CD4-positive, alpha-beta T cell (primary cell): Measurements from ENCODE around the gene SH2B3. TPM values are rescaled to one million over a fixed set of nuclear protein-coding genes. Genes with fewer than 3 reads are reported as not detected.

ENCODE experiments used
- ATAC-seq: fragments of 200-7000 bp; cut with Tn5 transposase; one replicate; pipeline ENCODE4 v1.10.0; 2022; ENCODE audit warnings: mild to moderate bottlenecking; ENCODE audit not compliant: poor library complexity
- CTCF ChIA-PET: fragments of 350-600 bp; sonication (Branson Sonifier 250); formaldehyde crosslinking; loops from one replicate; lab custom pipeline; 2021; ENCODE audit warnings: antibody characterized with exemption, inconsistent platforms; lab: Charles Lee
- POLR2A ChIA-PET: fragments of 350-600 bp; sonication (Branson Sonifier 250); formaldehyde crosslinking; loops from one replicate; lab custom pipeline; 2021; ENCODE audit warnings: antibody characterized with exemption, inconsistent platforms; lab: Charles Lee
- DNase-seq, 14 experiments: peaks; one replicate each; pipeline ENCODE4 v3.0.0-alpha.2; 2013 to 2020; ENCODE audit warnings: mixed read lengths in 2 of 14
- H3K27ac ChIP-seq, 2 donors: one replicate each; pipeline versions ENCODE4 v1.5.1 to v1.7.0; 2013; ENCODE audit warnings: low read length in 2 of 2, low read depth in 1 of 2, mild to moderate bottlenecking in 1 of 2
- H3K27me3 ChIP-seq, 2 experiments: 1 replicate in 1 of 2; 2 replicates in 1 of 2; pipeline versions ENCODE4 v1.6.1 to v1.7.0; 2013; ENCODE audit warnings: low read length in 2 of 2, control low read depth in 1 of 2, mild to moderate bottlenecking in 1 of 2, moderate library complexity in 1 of 2; ENCODE audit not compliant: insufficient read depth in 2 of 2, control insufficient read depth in 1 of 2
- H3K36me3 ChIP-seq: one replicate; pipeline ENCODE4 v1.6.1; 2013; ENCODE audit warnings: low read length, control low read depth; ENCODE audit not compliant: insufficient read depth
- H3K4me1 ChIP-seq: one replicate; pipeline ENCODE4 v1.6.1; 2013; ENCODE audit warnings: low read length, control low read depth; ENCODE audit not compliant: insufficient read depth
- H3K4me3 ChIP-seq: one replicate; pipeline ENCODE4 v1.5.1; 2013; ENCODE audit warnings: mild to moderate bottlenecking, low read length, moderate library complexity
- H3K9me3 ChIP-seq, 2 experiments: 1 replicate in 1 of 2; 2 replicates in 1 of 2; pipeline versions ENCODE4 v1.6.1 to v1.7.0; 2013; ENCODE audit warnings: low read length in 2 of 2, mild to moderate bottlenecking in 2 of 2, control low read depth in 1 of 2, moderate library complexity in 1 of 2; ENCODE audit not compliant: control insufficient read depth in 1 of 2, insufficient read depth in 1 of 2
- H3K27ac Mint-ChIP-seq: one replicate; pipeline ENCODE4 v1.8.0; 2020; ENCODE audit warnings: mixed read lengths
- H3K27me3 Mint-ChIP-seq: one replicate; pipeline ENCODE4 v1.8.0; 2021; ENCODE audit warnings: mixed read lengths
- H3K36me3 Mint-ChIP-seq: one replicate; pipeline ENCODE4 v1.8.0; 2021; ENCODE audit warnings: low read depth, mixed read lengths
- H3K4me1 Mint-ChIP-seq: one replicate; pipeline ENCODE4 v1.8.0; 2021; ENCODE audit warnings: low read depth, mixed read lengths
- H3K4me3 Mint-ChIP-seq: one replicate; pipeline ENCODE4 v1.8.0; 2020; ENCODE audit warnings: mild to moderate bottlenecking, mixed read lengths
- H3K9me3 Mint-ChIP-seq: one replicate; pipeline ENCODE4 v1.8.0; 2020; ENCODE audit warnings: mixed read lengths
- intact Hi-C, 2 experiments: fragments of 100-400 bp; cut with DNase I in 1 of 2; cut with micrococcal nuclease in 1 of 2; formaldehyde crosslinking; loops; one replicate each; pipeline versions ENCODE4 v1.15.1 to v1.9.0; 2023 to 2025; cut with DNase I, micrococcal nuclease
- total RNA-seq, 174 experiments: library from RNA in 2 of 174; stranded (reverse) in 2 of 174; gene quantifications; one replicate each; pipeline ENCODE4 v1.2.3 and lab custom pipeline; 2021 to 2026
- TF ChIP-seq, protein P1 (sequence below): fragments of 200-600 bp; IDR thresholded peaks from one replicate; pipeline ENCODE4 v1.8.0; 2022; ENCODE audit warnings: antibody characterized with exemption, mild to moderate bottlenecking

Gene SH2B3
- total RNA-seq, 2 experiments from 2014 or later, result 42.3 to 46.4 TPM

GRCh38 chr12:111431772-111432171 lies 26.0 kb downstream of the SH2B3 start:
- TF ChIP-seq, protein P1, sequence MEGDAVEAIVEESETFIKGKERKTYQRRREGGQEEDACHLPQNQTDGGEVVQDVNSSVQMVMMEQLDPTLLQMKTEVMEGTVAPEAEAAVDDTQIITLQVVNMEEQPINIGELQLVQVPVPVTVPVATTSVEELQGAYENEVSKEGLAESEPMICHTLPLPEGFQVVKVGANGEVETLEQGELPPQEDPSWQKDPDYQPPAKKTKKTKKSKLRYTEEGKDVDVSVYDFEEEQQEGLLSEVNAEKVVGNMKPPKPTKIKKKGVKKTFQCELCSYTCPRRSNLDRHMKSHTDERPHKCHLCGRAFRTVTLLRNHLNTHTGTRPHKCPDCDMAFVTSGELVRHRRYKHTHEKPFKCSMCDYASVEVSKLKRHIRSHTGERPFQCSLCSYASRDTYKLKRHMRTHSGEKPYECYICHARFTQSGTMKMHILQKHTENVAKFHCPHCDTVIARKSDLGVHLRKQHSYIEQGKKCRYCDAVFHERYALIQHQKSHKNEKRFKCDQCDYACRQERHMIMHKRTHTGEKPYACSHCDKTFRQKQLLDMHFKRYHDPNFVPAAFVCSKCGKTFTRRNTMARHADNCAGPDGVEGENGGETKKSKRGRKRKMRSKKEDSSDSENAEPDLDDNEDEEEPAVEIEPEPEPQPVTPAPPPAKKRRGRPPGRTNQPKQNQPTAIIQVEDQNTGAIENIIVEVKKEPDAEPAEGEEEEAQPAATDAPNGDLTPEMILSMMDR, result no peak
- peaks cover 13% of the 10 kb centered on the region for H3K36me3 Mint-ChIP-seq
- intact Hi-C loops, result no loop called here

DNA sequence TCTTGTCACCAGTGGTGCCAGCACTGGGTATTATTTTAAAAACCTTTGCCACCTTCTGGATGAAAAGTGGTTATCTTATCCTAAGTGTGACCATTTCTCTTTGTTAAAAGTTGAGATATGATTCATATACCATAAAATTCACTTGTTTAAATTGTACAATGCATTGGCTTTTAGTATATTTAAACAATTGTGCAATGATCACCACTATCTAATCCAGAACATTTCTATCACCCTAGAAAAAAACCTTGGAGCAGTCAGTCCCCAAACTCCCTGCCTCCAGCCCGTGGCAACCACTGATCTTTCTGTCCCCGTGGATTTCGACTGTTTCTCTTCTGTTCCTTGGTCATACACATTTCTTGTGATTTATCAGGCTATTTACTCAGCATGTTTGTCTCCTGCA lies 28.3 kb downstream of the SH2B3 start:
- Mint-ChIP-seq H3K27ac (peak overlapping the region; percentile 100), H3K4me1 (peaks cover 97% of the 10 kb centered on the region), H3K36me3 (peaks cover 20% of the 10 kb centered on the region), H3K9me3 (no peaks in the 10 kb centered on the region), H3K4me3 (peak overlapping the region; percentile 90), H3K27me3 (no peaks in the 10 kb centered on the region)
- no peaks in the 10 kb centered on the region for H3K9me3 ChIP-seq
- no peak for ATAC-seq
- TF ChIP-seq, protein P1, result no peak
- DNase-seq, result no peak
- H3K4me1 ChIP-seq, result peaks cover 99% of the 10 kb centered on the region
- POLR2A ChIA-PET, result interaction anchor here (1.3 to 3.9 kb wide), 8 partner anchors 8 to 37 kb away, joined by 4 to 87 read pairs (median 26); partner anchors contain the start of gene SH2B3
- H3K4me3 ChIP-seq, result peak overlapping the region; percentile 43
- H3K27ac ChIP-seq, result peak overlapping the region; percentile 93 to 97
- H3K36me3 ChIP-seq, result no peaks in the 10 kb centered on the region
- H3K27me3 ChIP-seq, result no peaks in the 10 kb centered on the region
- intact Hi-C loops, result loop anchor here in 1 of 2 experiments (2.0 kb wide), 2 partner anchors 17 to 29 kb away; partner anchors contain the start of gene SH2B3
- CTCF ChIA-PET, result interaction anchor here (1.5 to 3.9 kb wide), 5 partner anchors 9 to 37 kb away, joined by 5 to 36 read pairs (median 24); partner anchors contain the start of gene SH2B3

More at GRCh38 chr12:111431772-111432171, 26.0 kb downstream of the SH2B3 start:
- DNase-seq (no peak), ATAC-seq (no peak)
- Histone ChIP-seq H3K36me3 (no peaks in the 10 kb centered on the region), H3K27ac (peak overlapping the region; percentile 92 to 97), H3K4me3 (no peak overlapping the region), H3K4me1 (peaks cover 99% of the 10 kb centered on the region), H3K27me3 (no peaks in the 10 kb centered on the region), H3K9me3 (no peaks in the 10 kb centered on the region)
- POLR2A ChIA-PET, result interaction anchor here (0.8 to 5.2 kb wide), 4 partner anchors 13 to 28 kb away, joined by 4 to 35 read pairs (median 32); no protein-coding TSS in a partner anchor
- CTCF ChIA-PET, result interaction anchor here (1.3 to 3.5 kb wide), 3 partner anchors 12 to 35 kb away, joined by 3 to 14 read pairs (median 8); no protein-coding TSS in a partner anchor
- Mint-ChIP-seq H3K27me3 (no peaks in the 10 kb centered on the region), H3K4me3 (peak overlapping the region; percentile 87), H3K9me3 (no peaks in the 10 kb centered on the region), H3K4me1 (peaks cover 93% of the 10 kb centered on the region), H3K27ac (peak overlapping the region; percentile 100)

GRCh38 chr12:111434680-111435338 lies 29.1 kb downstream of the SH2B3 start:
- H3K4me3 ChIP-seq, result peak overlapping the region; percentile 43
- TF ChIP-seq, protein P1, result no peak
- intact Hi-C loops, result loop anchor here in 1 of 2 experiments (1.0 to 2.0 kb wide), 3 partner anchors 10 to 30 kb away; partner anchors contain the start of gene SH2B3

More at GRCh38 chr12:111434680-111435338, 29.1 kb downstream of the SH2B3 start:
- CTCF ChIA-PET, result interaction anchor here (1.5 to 3.9 kb wide), 5 partner anchors 9 to 38 kb away, joined by 5 to 36 read pairs (median 24); partner anchors contain the start of gene SH2B3
- Histone ChIP-seq H3K9me3 (no peaks in the 10 kb centered on the region), H3K27me3 (no peaks in the 10 kb centered on the region), H3K27ac (peak overlapping the region; percentile 93 to 97), H3K4me1 (peaks cover 97% of the 10 kb centered on the region), H3K36me3 (no peaks in the 10 kb centered on the region)
- ATAC-seq, result peak; percentile 73
- Mint-ChIP-seq H3K27ac (peak overlapping the region; percentile 100), H3K9me3 (no peaks in the 10 kb centered on the region), H3K27me3 (no peaks in the 10 kb centered on the region), H3K4me1 (peaks cover 93% of the 10 kb centered on the region), H3K4me3 (peak overlapping the region; percentile 90), H3K36me3 (peaks cover 21% of the 10 kb centered on the region)
- POLR2A ChIA-PET, result interaction anchor here (1.2 to 3.9 kb wide), 12 partner anchors 8 to 1544 kb away, joined by 3 to 87 read pairs (median 6); partner anchors contain the start of genes ACAD10, ARPC3, BRAP and OAS2
- peak; percentile 68 to 96 (median 82) for DNase-seq
